ENCODE data around the gene SYNGR2. TPM values are rescaled to one million over a fixed set of nuclear protein-coding genes. Genes with fewer than 3 reads are reported as not detected.

SYNGR2 gene
- total RNA-seq, 1 donor from 2014 or later, result 636 TPM

DNA sequence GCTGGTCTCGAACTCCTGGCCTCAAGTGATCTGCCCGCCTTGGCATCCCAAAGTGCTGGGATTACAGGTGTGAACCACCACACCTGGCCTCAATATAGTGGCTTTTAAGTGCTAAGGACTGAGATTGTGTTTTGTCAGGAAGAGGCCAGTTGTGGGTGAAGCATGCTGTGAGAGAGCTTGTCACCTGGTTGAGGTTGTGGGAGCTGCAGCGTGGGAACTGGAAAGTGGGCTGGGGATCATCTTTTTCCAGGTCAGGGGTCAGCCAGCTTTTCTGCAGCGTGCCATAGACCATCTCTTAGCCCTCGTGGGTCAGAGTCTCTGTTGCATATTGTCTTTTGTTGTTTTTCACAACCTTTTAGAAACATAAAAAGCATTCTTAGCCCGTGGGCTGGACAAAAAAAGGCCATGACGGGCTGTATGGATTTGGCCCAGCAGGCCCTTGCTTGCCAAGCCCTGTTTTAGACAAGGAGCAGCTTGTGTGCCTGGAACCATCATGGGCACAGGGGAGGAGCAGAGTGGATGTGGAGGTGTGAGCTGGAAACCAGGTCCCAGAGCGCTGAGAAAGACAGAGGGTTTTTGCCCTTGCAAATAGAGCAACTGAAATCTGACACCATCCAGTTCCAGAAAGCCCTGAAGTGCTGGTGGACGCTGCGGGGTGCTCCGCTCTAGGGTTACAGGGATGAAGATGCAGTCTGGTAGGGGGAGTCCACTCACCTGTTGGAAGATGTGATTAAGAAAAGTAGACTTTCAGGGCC lies 51.2 kb downstream of the SYNGR2 start:
- CTCF ChIA-PET, result no interaction called here
- DNase-seq, result no peak

More for the DNA sequence above, 51.2 kb downstream of the SYNGR2 start:
- POLR2A ChIA-PET, result no interaction called here
- no peak for ATAC-seq (ENCODE audit: low read depth)
- Mint-ChIP-seq H3K9me3 (no peaks in the 10 kb centered on the region), H3K36me3 (ENCODE audit: low read depth) (no peaks in the 10 kb centered on the region), H3K27ac (no peak overlapping the region), H3K4me3 (no peak overlapping the region), H3K4me1 (peaks cover under 1% of the 10 kb centered on the region), H3K27me3 (no peaks in the 10 kb centered on the region)
- TF ChIP-seq, protein P1, sequence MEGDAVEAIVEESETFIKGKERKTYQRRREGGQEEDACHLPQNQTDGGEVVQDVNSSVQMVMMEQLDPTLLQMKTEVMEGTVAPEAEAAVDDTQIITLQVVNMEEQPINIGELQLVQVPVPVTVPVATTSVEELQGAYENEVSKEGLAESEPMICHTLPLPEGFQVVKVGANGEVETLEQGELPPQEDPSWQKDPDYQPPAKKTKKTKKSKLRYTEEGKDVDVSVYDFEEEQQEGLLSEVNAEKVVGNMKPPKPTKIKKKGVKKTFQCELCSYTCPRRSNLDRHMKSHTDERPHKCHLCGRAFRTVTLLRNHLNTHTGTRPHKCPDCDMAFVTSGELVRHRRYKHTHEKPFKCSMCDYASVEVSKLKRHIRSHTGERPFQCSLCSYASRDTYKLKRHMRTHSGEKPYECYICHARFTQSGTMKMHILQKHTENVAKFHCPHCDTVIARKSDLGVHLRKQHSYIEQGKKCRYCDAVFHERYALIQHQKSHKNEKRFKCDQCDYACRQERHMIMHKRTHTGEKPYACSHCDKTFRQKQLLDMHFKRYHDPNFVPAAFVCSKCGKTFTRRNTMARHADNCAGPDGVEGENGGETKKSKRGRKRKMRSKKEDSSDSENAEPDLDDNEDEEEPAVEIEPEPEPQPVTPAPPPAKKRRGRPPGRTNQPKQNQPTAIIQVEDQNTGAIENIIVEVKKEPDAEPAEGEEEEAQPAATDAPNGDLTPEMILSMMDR (IDR thresholded peaks at IDR 0.05), result no peak
- intact Hi-C loops (cut with micrococcal nuclease), result no loop called here

Other genes starting within 250 kb of the SYNGR2 start
- gene TNRC6C, start 209.9 kb upstream of the SYNGR2 start, total RNA-seq, result 14.4 and 24.6 TPM in 2 replicates
- gene TMC6, start 39.8 kb upstream of the SYNGR2 start, total RNA-seq, result 746 and 896 TPM in 2 replicates
- gene TMC8, start 37.8 kb upstream of the SYNGR2 start, total RNA-seq, result 166 and 181 TPM in 2 replicates
- 5.2 and 7.1 TPM in 2 replicates for gene C17orf99, start 22.2 kb upstream of the SYNGR2 start, total RNA-seq
- 3.8 TPM in 2 replicates for gene TK1, start 18.5 kb downstream of the SYNGR2 start, total RNA-seq
- 11.2 and 15.4 TPM in 2 replicates for gene AFMID, start 18.8 kb downstream of the SYNGR2 start, total RNA-seq
- 0.81 and 1.0 TPM in 2 replicates for gene BIRC5, start 45.7 kb downstream of the SYNGR2 start, total RNA-seq
- gene TMEM235, start 63.0 kb downstream of the SYNGR2 start, total RNA-seq, result not detected in 2 replicates
- 79.9 and 80.9 TPM in 2 replicates for gene SOCS3, start 191.5 kb downstream of the SYNGR2 start, total RNA-seq
- gene PGS1, start 210.1 kb downstream of the SYNGR2 start, total RNA-seq, result 55.2 and 76.1 TPM in 2 replicates

Data from activated B cell treated with CpG ODN at 0.5 μM for 24 hours (primary cell).